Astrocyte of the cerebellum (primary cell): ENCODE measurements around the gene LIN52.
"Not testable (repeated sequence)": the region's sequence is repeated elsewhere in the genome, so short reads cannot be mapped to it uniquely, and the experiment has no call there.

Experiments used
- DNase-seq: peaks from one replicate; pipeline ENCODE4 v3.0.0-alpha.2; 2011; ENCODE audit warnings: low read depth
- H3K4me3 ChIP-seq: 2 replicates; pipeline ENCODE4 v1.5.1; 2011; ENCODE audit warnings: mild to moderate bottlenecking, low read depth, low read length, moderate library complexity
- CTCF ChIP-seq: IDR thresholded peaks from 2 replicates; pipeline ENCODE4 v1.5.1; 2012; ENCODE audit warnings: low read length, low read depth, moderate library complexity, mild to moderate bottlenecking; ENCODE audit errors: missing control alignments
- in situ Hi-C: cut with HindIII; loops from 2 replicates; pipeline ENCODE4 v1.10.0; 2017; ENCODE audit warnings: low sequenced_read_pairs

Gene LIN52

GRCh38 chr14:74089251-74090020 is 4.7 kb downstream of the LIN52 start:
- in situ Hi-C loops = no loop called here
- no peak overlapping the region for H3K4me3 ChIP-seq
- DNase-seq = no peak
- TF ChIP-seq CTCF = no peak

GRCh38 chr14:74105381-74105780 is 20.6 kb downstream of the LIN52 start:
- in situ Hi-C loops = loop anchor here (25.0 kb wide), 1 partner anchor 132 kb away; the partner anchor contains the start of gene VSX2
- no peak for TF ChIP-seq CTCF
- DNase-seq = no peak
- no peak overlapping the region for H3K4me3 ChIP-seq

GRCh38 chr14:74109369-74109768 is 24.6 kb downstream of the LIN52 start:
- no peak overlapping the region for H3K4me3 ChIP-seq
- in situ Hi-C loops = loop anchor here (25.0 kb wide), 1 partner anchor 128 kb away; the partner anchor contains the start of gene VSX2
- no peak for DNase-seq
- no peak for TF ChIP-seq CTCF

- DNase-seq = peak; percentile 49
- in situ Hi-C loops = loop anchor here (25.0 kb wide), 1 partner anchor 126 kb away; the partner anchor contains the start of gene VSX2
- TF ChIP-seq CTCF = peak; percentile 46
- H3K4me3 ChIP-seq = not testable (repeated sequence)
Observed at GRCh38 chr14:74111395-74112216, 26.9 kb downstream of the LIN52 start.

- DNase-seq, in situ Hi-C loops, H3K4me3 ChIP-seq: not testable (repeated sequence)
Observed at GRCh38 chr14:74125487-74125886, 40.7 kb downstream of the LIN52 start.

- no peak for DNase-seq
- in situ Hi-C loops = no loop called here
- no peak for TF ChIP-seq CTCF
- H3K4me3 ChIP-seq = no peak overlapping the region
Observed at GRCh38 chr14:74126315-74127013, 41.7 kb downstream of the LIN52 start.
